ENCODE results near the gene SLC13A4. TPM values are rescaled to one million over a fixed set of nuclear protein-coding genes. Genes with fewer than 3 reads are reported as not detected.
"Not testable (repeated sequence)": the region's sequence is repeated elsewhere in the genome, so short reads cannot be mapped to it uniquely, and the experiment has no call there.

Gene SLC13A4
- total RNA-seq, 1 donor from 2014 or later, result 5.2 TPM

- Mint-ChIP-seq H3K9me3 (no peaks in the 10 kb centered on the region), H3K4me1 (ENCODE audit: unreplicated experiment) (peaks cover 8% of the 10 kb centered on the region), H3K27me3 (peaks cover 1% of the 10 kb centered on the region), H3K36me3 (no peaks in the 10 kb centered on the region), H3K4me3 (no peak overlapping the region), H3K27ac (no peak overlapping the region)
- DNase-seq (ENCODE audit: extremely low spot score, unreplicated experiment), result no peak
- TF ChIP-seq CTCF (conservative IDR thresholded peaks at IDR 0.05), result no peak
These were observed 14.4 kb upstream of the SLC13A4 start for GRCh38 chr7:135742371-135742770.

- H3K4me1 Mint-ChIP-seq (ENCODE audit: unreplicated experiment), result peaks cover 8% of the 10 kb centered on the region
- no peak overlapping the region for H3K4me3 Mint-ChIP-seq
- H3K27ac Mint-ChIP-seq, result no peak overlapping the region
- no peak for DNase-seq (ENCODE audit: extremely low spot score, unreplicated experiment)
- H3K27me3 Mint-ChIP-seq, result no peaks in the 10 kb centered on the region
- no peaks in the 10 kb centered on the region for H3K9me3 Mint-ChIP-seq
- TF ChIP-seq CTCF (conservative IDR thresholded peaks at IDR 0.05), result no peak
- no peaks in the 10 kb centered on the region for H3K36me3 Mint-ChIP-seq
These were observed 13.9 kb upstream of the SLC13A4 start for GRCh38 chr7:135741905-135742304.

GRCh38 chr7:135740889-135741288 lies 12.9 kb upstream of the SLC13A4 start:
- no peak overlapping the region for H3K4me3 Mint-ChIP-seq
- H3K4me1 Mint-ChIP-seq (ENCODE audit: unreplicated experiment), result peaks cover 8% of the 10 kb centered on the region
- DNase-seq (ENCODE audit: extremely low spot score, unreplicated experiment), result no peak
- H3K27me3 Mint-ChIP-seq, result no peaks in the 10 kb centered on the region
- H3K9me3 Mint-ChIP-seq, result no peaks in the 10 kb centered on the region
- TF ChIP-seq CTCF (conservative IDR thresholded peaks at IDR 0.05), result no peak
- H3K27ac Mint-ChIP-seq, result peak overlapping the region; percentile 66
- H3K36me3 Mint-ChIP-seq, result no peaks in the 10 kb centered on the region

- H3K36me3 Mint-ChIP-seq; H3K9me3 Mint-ChIP-seq; H3K27me3 Mint-ChIP-seq; H3K4me1 Mint-ChIP-seq (ENCODE audit: unreplicated experiment); H3K4me3 Mint-ChIP-seq; H3K27ac Mint-ChIP-seq; DNase-seq (ENCODE audit: extremely low spot score, unreplicated experiment): not testable (repeated sequence)
- TF ChIP-seq CTCF (conservative IDR thresholded peaks at IDR 0.05), result peak; percentile 27
These were observed 9.3 kb upstream of the SLC13A4 start for GRCh38 chr7:135737306-135737647.

GRCh38 chr7:135736586-135737305 lies 8.8 kb upstream of the SLC13A4 start:
- Mint-ChIP-seq H3K4me1 (ENCODE audit: unreplicated experiment) (no peaks in the 10 kb centered on the region), H3K36me3 (no peaks in the 10 kb centered on the region), H3K4me3 (no peak overlapping the region), H3K27ac (no peak overlapping the region), H3K9me3 (no peaks in the 10 kb centered on the region), H3K27me3 (no peaks in the 10 kb centered on the region)
- TF ChIP-seq CTCF (conservative IDR thresholded peaks at IDR 0.05), result no peak
- DNase-seq (ENCODE audit: extremely low spot score, unreplicated experiment), result no peak

- no peak for DNase-seq (ENCODE audit: extremely low spot score, unreplicated experiment)
- Mint-ChIP-seq H3K4me3 (no peak overlapping the region), H3K36me3 (no peaks in the 10 kb centered on the region), H3K27me3 (no peaks in the 10 kb centered on the region), H3K9me3 (no peaks in the 10 kb centered on the region), H3K4me1 (ENCODE audit: unreplicated experiment) (no peaks in the 10 kb centered on the region), H3K27ac (no peak overlapping the region)
- TF ChIP-seq CTCF (conservative IDR thresholded peaks at IDR 0.05), result no peak
These were observed 6.3 kb upstream of the SLC13A4 start for GRCh38 chr7:135734343-135734689.
